Neuron (in vitro differentiated cells): ENCODE data around the gene MARK4.

Experiments
- H2AFZ ChIP-seq: one replicate; pipeline ENCODE4 v1.6.1; 2013; ENCODE audit warnings: low read depth, mild to moderate bottlenecking, inconsistent platforms, low read length, moderate library complexity
- H3K27me3 ChIP-seq: one replicate; pipeline ENCODE4 v1.6.1; 2013; ENCODE audit warnings: low read length; ENCODE audit not compliant: insufficient read depth
- H3K36me3 ChIP-seq: one replicate; pipeline ENCODE4 v1.6.1; 2013; ENCODE audit warnings: low read length; ENCODE audit not compliant: insufficient read depth
- H3K4me1 ChIP-seq: one replicate; pipeline ENCODE4 v1.6.1; 2013; ENCODE audit warnings: low read length; ENCODE audit not compliant: insufficient read depth
- H3K4me3 ChIP-seq: 2 replicates; pipeline ENCODE4 v1.5.1; 2013; ENCODE audit warnings: mild to moderate bottlenecking, low read length, moderate library complexity
- H3K9me3 ChIP-seq: one replicate; pipeline ENCODE4 v1.6.1; 2013; ENCODE audit warnings: low read length

The MARK4 gene

GRCh38 chr19:45249261-45250033, 1.6 kb upstream of the MARK4 start:
- Histone ChIP-seq H3K4me1 (peaks cover 19% of the 10 kb centered on the region), H3K27me3 (no peaks in the 10 kb centered on the region), H3K4me3 (no peak overlapping the region), H3K9me3 (no peaks in the 10 kb centered on the region), H2AFZ (no peak overlapping the region), H3K36me3 (peaks cover 2% of the 10 kb centered on the region)

GRCh38 chr19:45250216-45250831, 747 bp upstream of the MARK4 start:
- Histone ChIP-seq H3K9me3 (no peaks in the 10 kb centered on the region), H2AFZ (peak overlapping the region; percentile 83), H3K36me3 (peaks cover 6% of the 10 kb centered on the region), H3K4me3 (peak overlapping the region; percentile 65), H3K4me1 (peaks cover 16% of the 10 kb centered on the region), H3K27me3 (no peaks in the 10 kb centered on the region)

GRCh38 chr19:45251452-45252354, 632 bp downstream of the MARK4 start:
- H3K4me1 ChIP-seq: peaks cover 13% of the 10 kb centered on the region
- no peaks in the 10 kb centered on the region for H3K27me3 ChIP-seq
- no peak overlapping the region for H2AFZ ChIP-seq
- peaks cover 6% of the 10 kb centered on the region for H3K36me3 ChIP-seq
- H3K4me3 ChIP-seq: peak overlapping the region; percentile 79
- H3K9me3 ChIP-seq: no peaks in the 10 kb centered on the region

GRCh38 chr19:45253396-45254027, 2.4 kb downstream of the MARK4 start:
- Histone ChIP-seq H3K9me3 (no peaks in the 10 kb centered on the region), H2AFZ (no peak overlapping the region), H3K36me3 (peaks cover 6% of the 10 kb centered on the region), H3K27me3 (no peaks in the 10 kb centered on the region), H3K4me1 (peaks cover 13% of the 10 kb centered on the region), H3K4me3 (no peak overlapping the region)

- no peak overlapping the region for H2AFZ ChIP-seq
Observed at GRCh38 chr19:45254044-45254531, 3.0 kb downstream of the MARK4 start.

GRCh38 chr19:45255611-45256157, 4.6 kb downstream of the MARK4 start:
- Histone ChIP-seq H2AFZ (no peak overlapping the region), H3K9me3 (no peaks in the 10 kb centered on the region), H3K36me3 (peaks cover 13% of the 10 kb centered on the region), H3K4me3 (no peak overlapping the region), H3K27me3 (no peaks in the 10 kb centered on the region), H3K4me1 (peaks cover 7% of the 10 kb centered on the region)

More at GRCh38 chr19:45254044-45254531, 3.0 kb downstream of the MARK4 start:
- H3K4me3 ChIP-seq: no peak overlapping the region
- peaks cover 13% of the 10 kb centered on the region for H3K4me1 ChIP-seq
- no peaks in the 10 kb centered on the region for H3K9me3 ChIP-seq
- peaks cover 10% of the 10 kb centered on the region for H3K36me3 ChIP-seq
- no peaks in the 10 kb centered on the region for H3K27me3 ChIP-seq

- Histone ChIP-seq H3K4me3 (no peak overlapping the region), H3K27me3 (no peaks in the 10 kb centered on the region), H2AFZ (no peak overlapping the region), H3K9me3 (no peaks in the 10 kb centered on the region), H3K36me3 (peaks cover 13% of the 10 kb centered on the region), H3K4me1 (peaks cover 7% of the 10 kb centered on the region)
Observed at GRCh38 chr19:45256836-45257235, 5.8 kb downstream of the MARK4 start.

- no peak overlapping the region for H3K4me3 ChIP-seq
- no peaks in the 10 kb centered on the region for H3K4me1 ChIP-seq
- no peaks in the 10 kb centered on the region for H3K27me3 ChIP-seq
- peaks cover 10% of the 10 kb centered on the region for H3K36me3 ChIP-seq
- H2AFZ ChIP-seq: no peak overlapping the region
- no peaks in the 10 kb centered on the region for H3K9me3 ChIP-seq
Observed at GRCh38 chr19:45258862-45259261, 7.8 kb downstream of the MARK4 start.

- H3K27me3 ChIP-seq: no peaks in the 10 kb centered on the region
Observed at GRCh38 chr19:45262570-45262969, 11.5 kb downstream of the MARK4 start.

GRCh38 chr19:45263013-45263412, 11.9 kb downstream of the MARK4 start:
- peaks cover 26% of the 10 kb centered on the region for H3K36me3 ChIP-seq
- no peaks in the 10 kb centered on the region for H3K27me3 ChIP-seq

More at GRCh38 chr19:45262570-45262969, 11.5 kb downstream of the MARK4 start:
- Histone ChIP-seq H3K9me3 (no peaks in the 10 kb centered on the region), H3K4me1 (no peaks in the 10 kb centered on the region), H2AFZ (no peak overlapping the region), H3K36me3 (peaks cover 26% of the 10 kb centered on the region), H3K4me3 (no peak overlapping the region)

GRCh38 chr19:45264781-45265317, 13.8 kb downstream of the MARK4 start:
- H3K36me3 ChIP-seq: peaks cover 27% of the 10 kb centered on the region
- no peak overlapping the region for H2AFZ ChIP-seq
- H3K4me1 ChIP-seq: no peaks in the 10 kb centered on the region
- no peak overlapping the region for H3K4me3 ChIP-seq
- no peaks in the 10 kb centered on the region for H3K27me3 ChIP-seq
- H3K9me3 ChIP-seq: no peaks in the 10 kb centered on the region

More at GRCh38 chr19:45263013-45263412, 11.9 kb downstream of the MARK4 start:
- no peaks in the 10 kb centered on the region for H3K9me3 ChIP-seq
- no peaks in the 10 kb centered on the region for H3K4me1 ChIP-seq
- no peak overlapping the region for H2AFZ ChIP-seq
- H3K4me3 ChIP-seq: no peak overlapping the region

GRCh38 chr19:45265375-45265774, 14.3 kb downstream of the MARK4 start:
- Histone ChIP-seq H3K27me3 (no peaks in the 10 kb centered on the region), H3K4me1 (no peaks in the 10 kb centered on the region), H3K4me3 (no peak overlapping the region), H2AFZ (no peak overlapping the region), H3K36me3 (peaks cover 31% of the 10 kb centered on the region), H3K9me3 (no peaks in the 10 kb centered on the region)
